Pericardium fibroblast (primary cell): Measurements from ENCODE around the gene SDHAF3. TPM values are rescaled to one million over a fixed set of nuclear protein-coding genes. Genes with fewer than 3 reads are reported as not detected.

ENCODE experiments used
- total RNA-seq: library from RNA; depleted of rRNA; stranded (reverse); fragments of >200 nt; gene quantifications from 2 replicates; pipeline ENCODE4 v1.2.3, GENCODE V29; 2015

Gene SDHAF3
- 2.0 and 10.8 TPM in 2 replicates for total RNA-seq

GRCh38 chr7:97117372-97118188 lies at the start of gene SDHAF3:
TSS of gene SDHAF3 (plus strand) at chr7:97117698. CDS start at chr7:97117724, 26 bp downstream.

Other genes starting within 250 kb of the SDHAF3 start
- not detected in 2 replicates for gene DLX6, start 112.1 kb upstream of the SDHAF3 start, total RNA-seq
- not detected in 2 replicates for gene DLX5, start 92.9 kb upstream of the SDHAF3 start, total RNA-seq